ENCODE results near the gene CFAP97D2. TPM values are rescaled to one million over a fixed set of nuclear protein-coding genes. Genes with fewer than 3 reads are reported as not detected.
A peak's percentile ranks its signal among the peaks of the same experiment; 100 is the strongest.

CFAP97D2 gene
- total RNA-seq, 6 experiments from 2014 or later = not detected

DNA sequence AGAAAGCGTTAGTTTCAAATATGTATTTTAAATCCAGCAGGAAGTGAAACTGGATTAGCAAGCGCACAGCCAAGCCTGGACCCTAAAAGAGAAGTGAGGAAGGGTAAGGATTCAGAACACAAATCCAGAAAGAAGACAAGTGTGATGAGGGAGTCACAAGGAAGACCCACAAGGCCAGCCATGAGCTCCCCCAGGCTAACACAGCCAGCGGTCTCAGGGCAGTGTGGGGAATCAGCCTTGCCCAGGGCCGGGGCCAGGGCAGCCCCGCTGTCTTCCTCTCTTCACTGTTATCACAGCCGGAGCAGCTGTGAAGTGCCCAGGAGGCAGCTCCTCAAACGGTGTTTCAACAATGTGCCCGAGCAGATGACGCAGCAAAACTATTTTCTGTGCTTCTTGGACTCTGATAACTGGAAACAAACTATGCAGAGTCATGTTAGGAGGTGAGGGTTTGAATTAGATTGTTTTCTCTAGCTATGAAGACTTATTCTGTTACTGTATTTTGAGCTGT, 43.5 kb downstream of the CFAP97D2 start:
- H3K36me3 ChIP-seq = no peaks in the 10 kb centered on the region
- DNase-seq (no peak), ATAC-seq (peak in 3 of 4 donors; percentile 5 to 42 (median 33))
- H3K4me3 ChIP-seq = no peak overlapping the region
- intact Hi-C loops (cut with DNase I) = loop anchor here in 1 of 2 donors (5.0 kb wide), 1 partner anchor 270 kb away; no protein-coding TSS in a partner anchor
- H3K27me3 ChIP-seq = no peaks in the 10 kb centered on the region
- 23% methylated on average over 5 of the region's 9 CpGs for WGBS (ENCODE audit: insufficient coverage, low coverage, low lambda C conversion rate, missing lambda C conversion rate)
- no peaks in the 10 kb centered on the region for H3K9me3 ChIP-seq
- H3K27ac ChIP-seq = no peak overlapping the region
- H3K4me1 ChIP-seq = peaks cover 0 to 8% (median 2%) of the 10 kb centered on the region in 4 donors
- no peak for TF ChIP-seq POLR2A (IDR thresholded peaks at IDR 0.05)
- TF ChIP-seq, protein P1, sequence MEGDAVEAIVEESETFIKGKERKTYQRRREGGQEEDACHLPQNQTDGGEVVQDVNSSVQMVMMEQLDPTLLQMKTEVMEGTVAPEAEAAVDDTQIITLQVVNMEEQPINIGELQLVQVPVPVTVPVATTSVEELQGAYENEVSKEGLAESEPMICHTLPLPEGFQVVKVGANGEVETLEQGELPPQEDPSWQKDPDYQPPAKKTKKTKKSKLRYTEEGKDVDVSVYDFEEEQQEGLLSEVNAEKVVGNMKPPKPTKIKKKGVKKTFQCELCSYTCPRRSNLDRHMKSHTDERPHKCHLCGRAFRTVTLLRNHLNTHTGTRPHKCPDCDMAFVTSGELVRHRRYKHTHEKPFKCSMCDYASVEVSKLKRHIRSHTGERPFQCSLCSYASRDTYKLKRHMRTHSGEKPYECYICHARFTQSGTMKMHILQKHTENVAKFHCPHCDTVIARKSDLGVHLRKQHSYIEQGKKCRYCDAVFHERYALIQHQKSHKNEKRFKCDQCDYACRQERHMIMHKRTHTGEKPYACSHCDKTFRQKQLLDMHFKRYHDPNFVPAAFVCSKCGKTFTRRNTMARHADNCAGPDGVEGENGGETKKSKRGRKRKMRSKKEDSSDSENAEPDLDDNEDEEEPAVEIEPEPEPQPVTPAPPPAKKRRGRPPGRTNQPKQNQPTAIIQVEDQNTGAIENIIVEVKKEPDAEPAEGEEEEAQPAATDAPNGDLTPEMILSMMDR (IDR thresholded peaks at IDR 0.05) = no peak

DNA sequence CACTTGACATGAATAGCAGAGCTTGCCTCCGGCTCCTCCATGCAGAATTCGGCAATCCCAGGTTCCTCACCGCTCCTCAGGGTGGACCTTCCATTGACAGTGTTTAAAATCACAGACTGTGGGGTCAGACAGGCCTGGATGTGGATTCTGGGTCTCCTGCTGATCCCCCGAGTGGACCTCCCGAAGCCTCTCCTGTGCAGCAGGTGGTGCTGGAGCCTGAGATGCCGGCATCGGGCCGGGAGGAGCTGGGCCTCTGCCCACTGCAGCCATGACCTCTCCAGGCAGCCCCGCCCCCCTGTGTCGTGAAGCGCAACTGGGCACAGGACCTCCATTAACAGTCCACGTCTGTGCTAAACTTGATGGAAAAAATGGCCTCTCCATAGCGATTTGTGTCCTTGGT, 45.1 kb downstream of the CFAP97D2 start:
- Histone ChIP-seq H3K4me3 (no peak overlapping the region), H3K9me3 (no peaks in the 10 kb centered on the region), H3K27ac (no peak overlapping the region), H3K27me3 (no peaks in the 10 kb centered on the region), H3K4me1 (peaks cover 0 to 23% (median 10%) of the 10 kb centered on the region in 4 donors), H3K36me3 (no peaks in the 10 kb centered on the region)
- no peak for ATAC-seq
- intact Hi-C loops (cut with DNase I) = loop anchor here (2.0 to 5.0 kb wide), 2 partner anchors 271 to 272 kb away; no protein-coding TSS in a partner anchor
- DNase-seq = no peak
- TF ChIP-seq, protein P1 (IDR thresholded peaks at IDR 0.05) = no peak
- no peak for TF ChIP-seq POLR2A (IDR thresholded peaks at IDR 0.05)
- 86% methylated on average over 3 of the region's 13 CpGs for WGBS (ENCODE audit: insufficient coverage, low coverage, low lambda C conversion rate, missing lambda C conversion rate)

DNA sequence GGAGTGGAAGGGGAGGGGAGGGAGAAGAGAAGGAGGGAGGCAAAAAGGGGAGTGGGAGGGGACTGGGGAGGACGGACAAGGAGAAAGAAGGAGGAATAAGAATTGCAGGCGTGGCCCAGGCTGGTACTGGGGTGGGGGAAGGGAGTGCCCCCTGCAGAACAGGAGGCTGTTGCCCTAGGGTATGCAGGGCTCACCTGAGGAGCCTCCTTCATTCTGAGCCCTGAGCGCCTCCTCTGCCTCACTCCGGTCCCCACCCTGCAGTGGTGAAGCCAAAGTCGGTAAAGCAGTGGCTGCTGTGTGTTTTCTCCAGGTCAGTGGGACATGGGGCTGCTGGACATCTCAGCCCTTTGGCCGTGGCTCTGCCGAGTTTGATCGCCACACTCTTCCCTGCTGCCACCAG, 46.6 kb downstream of the CFAP97D2 start:
- Histone ChIP-seq H3K9me3 (no peaks in the 10 kb centered on the region), H3K27me3 (no peaks in the 10 kb centered on the region), H3K27ac (no peak overlapping the region), H3K36me3 (no peaks in the 10 kb centered on the region), H3K4me1 (peaks cover 0 to 29% (median 12%) of the 10 kb centered on the region in 4 donors), H3K4me3 (no peak overlapping the region)
- no peak for ATAC-seq
- no peak for DNase-seq
- no peak for TF ChIP-seq POLR2A (IDR thresholded peaks at IDR 0.05)
- TF ChIP-seq, protein P1 (IDR thresholded peaks at IDR 0.05) = no peak
- WGBS (ENCODE audit: insufficient coverage, low coverage, low lambda C conversion rate, missing lambda C conversion rate) = 43% methylated on average over 4 of the region's 8 CpGs
- intact Hi-C loops (cut with DNase I) = loop anchor here in 1 of 2 donors (2.0 kb wide), 1 partner anchor 273 kb away; no protein-coding TSS in a partner anchor

DNA sequence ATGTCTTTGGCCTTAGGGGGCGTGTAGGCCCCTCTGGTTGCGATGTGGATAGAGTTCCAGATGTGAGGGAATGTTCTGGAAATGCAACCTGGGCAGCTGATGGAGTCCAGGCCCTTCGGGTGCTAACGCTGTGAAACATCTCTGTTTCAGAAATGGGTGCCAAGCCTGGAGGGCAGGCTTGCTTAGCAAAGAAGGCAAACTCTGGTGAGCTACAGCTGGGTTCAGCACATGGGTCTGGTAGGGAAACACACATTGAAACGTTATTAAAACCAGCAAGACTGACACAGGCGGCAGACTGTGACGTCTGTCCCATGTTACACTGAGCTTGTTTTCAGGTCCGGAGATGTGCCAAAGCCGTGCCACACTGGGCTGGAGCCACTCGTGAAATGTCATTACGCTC, 47.0 kb downstream of the CFAP97D2 start:
- no peak for ATAC-seq
- intact Hi-C loops (cut with DNase I) = no loop called here
- TF ChIP-seq, protein P1 (IDR thresholded peaks at IDR 0.05) = no peak
- TF ChIP-seq POLR2A (IDR thresholded peaks at IDR 0.05) = no peak

More for the DNA sequence above, 47.0 kb downstream of the CFAP97D2 start:
- no peaks in the 10 kb centered on the region for H3K9me3 ChIP-seq
- no peak overlapping the region for H3K27ac ChIP-seq
- no peak overlapping the region for H3K4me3 ChIP-seq
- 64% methylated on average over 10 of the region's 11 CpGs for WGBS (ENCODE audit: insufficient coverage, low coverage, low lambda C conversion rate, missing lambda C conversion rate)
- peaks cover 0 to 29% (median 12%) of the 10 kb centered on the region in 4 donors for H3K4me1 ChIP-seq
- no peaks in the 10 kb centered on the region for H3K36me3 ChIP-seq
- no peaks in the 10 kb centered on the region for H3K27me3 ChIP-seq
- no peak for DNase-seq

Measured in right lobe of liver (tissue), 6 donors.